Panc1 (cell line): ENCODE data around the gene GRSF1.

Experiments
- POLR2AphosphoS5 ChIP-seq: IDR thresholded peaks from 2 replicates; pipeline ENCODE4 v1.6.1; 2012; ENCODE audit warnings: mild to moderate bottlenecking, low read depth, low read length, moderate library complexity
- TCF7L2 ChIP-seq: IDR thresholded peaks from 2 replicates; pipeline ENCODE4 v1.6.1; 2011; ENCODE audit warnings: mild to moderate bottlenecking, low read depth, low read length, inconsistent platforms
- TF ChIP-seq, protein P1 (sequence below): fragments of 450-650 bp; IDR thresholded peaks from 2 replicates; pipeline ENCODE4 v1.5.1; 2017; ENCODE audit warnings: mild to moderate bottlenecking
- TF ChIP-seq, protein P2 (sequence below), 2 experiments: IDR thresholded peaks; 2 replicates each; pipeline ENCODE4 v1.6.1; 2011 to 2012; ENCODE audit warnings: low read depth in 2 of 2, control low read depth in 1 of 2, low read length in 1 of 2, mild to moderate bottlenecking in 1 of 2, moderate library complexity in 1 of 2; ENCODE audit not compliant: insufficient read depth in 1 of 2

DNA sequence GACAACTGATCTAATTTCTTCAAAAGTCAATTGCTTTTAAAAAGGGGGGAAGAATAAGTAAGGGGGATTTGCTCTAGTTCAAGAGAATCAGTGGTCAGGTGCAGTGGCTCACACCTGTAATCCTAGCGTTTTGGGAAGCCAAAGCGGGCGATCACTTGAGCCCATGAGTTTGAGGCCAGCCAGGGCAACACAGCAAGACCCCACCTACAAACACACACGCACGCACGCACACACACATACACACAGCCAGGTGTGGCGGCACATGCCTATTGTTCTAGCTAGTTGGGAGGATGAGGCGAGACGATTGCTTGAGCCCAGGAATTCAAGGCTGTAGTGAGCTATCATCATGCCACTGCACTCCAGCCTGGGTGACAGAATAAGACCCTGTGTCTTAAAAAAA, 9.6 kb downstream of the GRSF1 start:
- TF ChIP-seq, protein P1, sequence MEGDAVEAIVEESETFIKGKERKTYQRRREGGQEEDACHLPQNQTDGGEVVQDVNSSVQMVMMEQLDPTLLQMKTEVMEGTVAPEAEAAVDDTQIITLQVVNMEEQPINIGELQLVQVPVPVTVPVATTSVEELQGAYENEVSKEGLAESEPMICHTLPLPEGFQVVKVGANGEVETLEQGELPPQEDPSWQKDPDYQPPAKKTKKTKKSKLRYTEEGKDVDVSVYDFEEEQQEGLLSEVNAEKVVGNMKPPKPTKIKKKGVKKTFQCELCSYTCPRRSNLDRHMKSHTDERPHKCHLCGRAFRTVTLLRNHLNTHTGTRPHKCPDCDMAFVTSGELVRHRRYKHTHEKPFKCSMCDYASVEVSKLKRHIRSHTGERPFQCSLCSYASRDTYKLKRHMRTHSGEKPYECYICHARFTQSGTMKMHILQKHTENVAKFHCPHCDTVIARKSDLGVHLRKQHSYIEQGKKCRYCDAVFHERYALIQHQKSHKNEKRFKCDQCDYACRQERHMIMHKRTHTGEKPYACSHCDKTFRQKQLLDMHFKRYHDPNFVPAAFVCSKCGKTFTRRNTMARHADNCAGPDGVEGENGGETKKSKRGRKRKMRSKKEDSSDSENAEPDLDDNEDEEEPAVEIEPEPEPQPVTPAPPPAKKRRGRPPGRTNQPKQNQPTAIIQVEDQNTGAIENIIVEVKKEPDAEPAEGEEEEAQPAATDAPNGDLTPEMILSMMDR, result no peak
- TF ChIP-seq POLR2AphosphoS5, result no peak
- TF ChIP-seq, protein P2, sequence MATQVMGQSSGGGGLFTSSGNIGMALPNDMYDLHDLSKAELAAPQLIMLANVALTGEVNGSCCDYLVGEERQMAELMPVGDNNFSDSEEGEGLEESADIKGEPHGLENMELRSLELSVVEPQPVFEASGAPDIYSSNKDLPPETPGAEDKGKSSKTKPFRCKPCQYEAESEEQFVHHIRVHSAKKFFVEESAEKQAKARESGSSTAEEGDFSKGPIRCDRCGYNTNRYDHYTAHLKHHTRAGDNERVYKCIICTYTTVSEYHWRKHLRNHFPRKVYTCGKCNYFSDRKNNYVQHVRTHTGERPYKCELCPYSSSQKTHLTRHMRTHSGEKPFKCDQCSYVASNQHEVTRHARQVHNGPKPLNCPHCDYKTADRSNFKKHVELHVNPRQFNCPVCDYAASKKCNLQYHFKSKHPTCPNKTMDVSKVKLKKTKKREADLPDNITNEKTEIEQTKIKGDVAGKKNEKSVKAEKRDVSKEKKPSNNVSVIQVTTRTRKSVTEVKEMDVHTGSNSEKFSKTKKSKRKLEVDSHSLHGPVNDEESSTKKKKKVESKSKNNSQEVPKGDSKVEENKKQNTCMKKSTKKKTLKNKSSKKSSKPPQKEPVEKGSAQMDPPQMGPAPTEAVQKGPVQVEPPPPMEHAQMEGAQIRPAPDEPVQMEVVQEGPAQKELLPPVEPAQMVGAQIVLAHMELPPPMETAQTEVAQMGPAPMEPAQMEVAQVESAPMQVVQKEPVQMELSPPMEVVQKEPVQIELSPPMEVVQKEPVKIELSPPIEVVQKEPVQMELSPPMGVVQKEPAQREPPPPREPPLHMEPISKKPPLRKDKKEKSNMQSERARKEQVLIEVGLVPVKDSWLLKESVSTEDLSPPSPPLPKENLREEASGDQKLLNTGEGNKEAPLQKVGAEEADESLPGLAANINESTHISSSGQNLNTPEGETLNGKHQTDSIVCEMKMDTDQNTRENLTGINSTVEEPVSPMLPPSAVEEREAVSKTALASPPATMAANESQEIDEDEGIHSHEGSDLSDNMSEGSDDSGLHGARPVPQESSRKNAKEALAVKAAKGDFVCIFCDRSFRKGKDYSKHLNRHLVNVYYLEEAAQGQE (IDR thresholded peaks at IDR 0.05; ENCODE audit: insufficient read depth in 1 of 2, low read depth in 2 of 2, low read length in 1 of 2), result no peak
- TF ChIP-seq TCF7L2, result no peak
